Stimulated activated naive B cell treated with anti-CD40 and anti-IgM and Interleukin-4, amounts not matched to agents 10 μg/mL and 1 μg/mL and 100 μg/mL, for 72 hours (primary cell): ENCODE data around the gene SUPT3H.
"Not testable (repeated sequence)": the region's sequence is repeated elsewhere in the genome, so short reads cannot be mapped to it uniquely, and the experiment has no call there.

Experiments used
- ATAC-seq, 2 donors: fragments of 150-1000 bp; cut with Tn5 transposase; replicated peaks; 2 replicates each; pipeline ENCODE4 v1.10.0; 2021; ENCODE audit warnings: moderate library complexity in 1 of 2
- DNase-seq: peaks from one replicate; pipeline ENCODE4 v3.0.0; 2021
- H3K27ac Mint-ChIP-seq: one replicate; pipeline ENCODE4 v1.8.0; 2022; ENCODE audit warnings: mild to moderate bottlenecking, mixed read lengths
- H3K27me3 Mint-ChIP-seq, 2 donors: one replicate each; pipeline ENCODE4 v1.8.0; 2022; ENCODE audit warnings: mixed read lengths in 2 of 2
- H3K36me3 Mint-ChIP-seq, 2 donors: one replicate each; pipeline ENCODE4 v1.8.0; 2022; ENCODE audit warnings: mixed read lengths in 2 of 2, mild to moderate bottlenecking in 1 of 2
- H3K4me1 Mint-ChIP-seq, 2 donors: one replicate each; pipeline ENCODE4 v1.8.0; 2022; ENCODE audit warnings: mixed read lengths in 2 of 2, mild to moderate bottlenecking in 1 of 2
- H3K4me3 Mint-ChIP-seq, 2 donors: one replicate each; pipeline ENCODE4 v1.8.0; 2022; ENCODE audit warnings: mild to moderate bottlenecking in 2 of 2, mixed read lengths in 2 of 2, moderate library complexity in 1 of 2
- H3K9me3 Mint-ChIP-seq, 2 donors: one replicate each; pipeline ENCODE4 v1.8.0; 2022; ENCODE audit warnings: mixed read lengths in 2 of 2, mild to moderate bottlenecking in 1 of 2

Gene SUPT3H

DNA sequence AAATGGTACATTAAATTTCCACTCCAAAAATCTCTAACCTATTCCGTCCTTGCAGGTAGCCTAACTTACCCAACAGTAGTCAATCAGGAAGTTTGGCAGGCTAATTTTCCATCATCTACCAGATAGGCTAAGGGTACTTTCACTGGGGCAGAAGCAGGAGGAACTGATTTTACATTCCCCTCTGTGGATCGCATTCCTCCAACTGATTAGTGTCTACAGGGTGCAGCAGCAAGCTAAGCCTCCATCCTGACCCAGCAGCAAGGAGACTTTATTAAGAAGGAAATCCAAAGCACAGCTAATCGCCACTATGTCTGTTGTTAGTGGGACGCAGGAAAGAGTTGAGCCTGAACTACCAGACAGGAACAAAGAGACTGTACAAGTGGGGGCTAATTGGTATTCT lies 192.8 kb downstream of the SUPT3H start:
- Mint-ChIP-seq H3K36me3 (no peaks in the 10 kb centered on the region), H3K27me3 (no peaks in the 10 kb centered on the region), H3K4me3 (no peak overlapping the region), H3K4me1 (peaks cover 10 to 24% of the 10 kb centered on the region in 2 donors), H3K27ac (no peak overlapping the region), H3K9me3 (peaks cover 0 to 2% of the 10 kb centered on the region in 2 donors)
- ATAC-seq (no peak), DNase-seq (no peak)

DNA sequence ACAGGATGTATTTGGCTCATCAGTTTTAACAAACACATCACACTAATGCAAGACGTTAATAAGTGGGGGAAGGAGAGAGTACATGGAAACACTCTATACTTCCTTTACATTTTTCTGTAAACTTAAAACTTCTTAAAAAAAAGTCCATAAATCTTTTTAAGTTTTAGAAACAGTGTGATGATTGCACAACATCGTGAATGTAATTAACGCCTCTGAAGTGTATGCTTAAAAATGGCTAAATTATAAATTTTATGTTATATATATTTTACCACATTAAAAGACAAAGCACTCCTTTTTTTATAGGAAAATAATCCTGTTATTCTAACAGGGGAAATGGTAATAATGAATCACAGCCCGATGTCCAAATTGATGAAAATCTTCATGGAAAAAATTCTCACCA lies 193.7 kb downstream of the SUPT3H start:
- peaks cover 0 to 2% of the 10 kb centered on the region in 2 donors for H3K36me3 Mint-ChIP-seq
- no peak for ATAC-seq
- peaks cover 0 to 2% of the 10 kb centered on the region in 2 donors for H3K9me3 Mint-ChIP-seq
- peaks cover 10 to 24% of the 10 kb centered on the region in 2 donors for H3K4me1 Mint-ChIP-seq
- no peak overlapping the region for H3K27ac Mint-ChIP-seq
- no peaks in the 10 kb centered on the region for H3K27me3 Mint-ChIP-seq
- no peak for DNase-seq
- no peak overlapping the region for H3K4me3 Mint-ChIP-seq

DNA sequence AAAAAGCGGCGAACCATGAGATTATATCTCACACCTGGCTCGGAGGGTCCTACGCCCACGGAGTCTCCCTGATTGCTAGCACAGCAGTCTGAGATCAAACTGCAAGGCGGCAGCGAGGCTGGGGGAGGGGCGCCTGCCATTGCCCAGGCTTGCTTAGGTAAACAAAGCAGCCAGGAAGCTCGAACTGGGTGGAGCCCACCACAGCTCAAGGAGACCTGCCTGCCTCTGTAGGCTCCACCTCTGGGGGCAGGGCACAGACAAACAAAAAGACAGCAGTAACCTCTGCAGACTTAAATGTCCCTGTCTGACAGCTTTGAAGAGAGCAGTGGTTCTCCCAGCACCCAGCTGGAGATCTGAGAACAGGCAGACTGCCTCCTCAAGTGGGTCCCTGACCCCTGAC lies 201.4 kb downstream of the SUPT3H start:
- not testable (repeated sequence) for H3K9me3 Mint-ChIP-seq, H3K4me3 Mint-ChIP-seq, H3K27ac Mint-ChIP-seq, H3K4me1 Mint-ChIP-seq, DNase-seq, H3K27me3 Mint-ChIP-seq, H3K36me3 Mint-ChIP-seq, ATAC-seq

DNA sequence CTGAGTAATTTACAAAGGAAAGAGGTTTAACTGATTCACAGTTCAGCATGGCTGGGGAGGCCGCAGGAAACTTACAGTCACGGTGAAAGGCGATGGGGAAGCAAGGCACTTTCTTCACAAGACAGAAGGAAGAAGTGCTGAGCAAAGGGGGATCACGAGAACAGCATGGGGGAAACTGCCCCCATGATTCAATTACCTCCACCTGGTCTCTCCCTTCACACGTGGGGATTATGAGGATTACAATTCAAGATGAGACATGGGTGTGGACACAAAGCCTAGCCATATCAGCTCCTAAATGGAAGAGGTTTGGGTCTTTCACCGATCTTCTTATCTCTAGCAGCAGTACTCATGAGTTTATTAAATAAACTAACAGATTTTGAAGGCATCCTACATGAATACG lies 202.5 kb downstream of the SUPT3H start:
- Mint-ChIP-seq H3K4me3 (no peak overlapping the region), H3K27me3 (no peaks in the 10 kb centered on the region), H3K36me3 (peaks cover 0 to 4% of the 10 kb centered on the region in 2 donors), H3K27ac (no peak overlapping the region), H3K9me3 (peaks cover 0 to 1% of the 10 kb centered on the region in 2 donors), H3K4me1 (peaks cover 0 to 3% of the 10 kb centered on the region in 2 donors)
- ATAC-seq: no peak
- no peak for DNase-seq

DNA sequence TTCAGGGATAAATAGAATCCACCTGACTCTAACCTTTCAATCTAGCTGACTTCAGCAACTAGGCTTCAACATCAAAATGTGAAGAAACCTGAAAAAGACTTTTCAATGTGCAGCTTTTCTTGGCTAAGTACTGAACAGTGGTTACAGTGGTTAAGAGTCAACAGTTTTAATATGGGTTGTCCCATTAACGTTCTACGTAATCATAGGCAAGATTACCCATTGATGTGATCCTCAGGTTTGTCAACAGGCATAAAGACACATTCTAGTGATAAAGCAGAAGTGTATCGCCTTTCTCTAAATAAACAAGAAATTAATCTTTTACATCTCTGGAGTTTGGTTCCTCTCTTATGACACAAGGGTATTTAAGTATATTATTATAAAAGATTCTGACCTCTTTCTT lies 203.7 kb downstream of the SUPT3H start:
- ATAC-seq: no peak
- H3K9me3 Mint-ChIP-seq: peaks cover 0 to 1% of the 10 kb centered on the region in 2 donors

DNA sequence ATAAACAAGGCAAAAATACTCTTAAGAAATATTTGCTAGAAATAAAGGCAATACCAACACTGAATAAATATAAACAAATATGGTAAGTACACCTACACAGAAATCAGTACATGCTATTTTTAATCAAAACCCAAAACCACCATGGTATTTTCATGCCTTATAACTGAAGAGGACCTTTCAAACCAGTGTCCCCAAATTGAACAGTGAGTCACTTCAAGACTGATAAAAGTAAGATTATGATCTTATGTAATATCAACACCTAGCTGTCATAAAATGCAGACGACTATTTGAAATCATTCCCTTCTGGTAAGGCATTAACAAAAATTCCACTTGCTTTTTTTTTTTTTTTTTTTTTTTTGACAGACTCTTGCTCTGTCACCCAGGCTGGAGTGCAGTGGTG lies 206.4 kb downstream of the SUPT3H start:
- H3K4me1 Mint-ChIP-seq: peaks cover 0 to 3% of the 10 kb centered on the region in 2 donors
- peaks cover 0 to under 1% of the 10 kb centered on the region in 2 donors for H3K36me3 Mint-ChIP-seq

More for the DNA sequence above, 203.7 kb downstream of the SUPT3H start:
- H3K4me3 Mint-ChIP-seq: no peak overlapping the region
- peaks cover 0 to 1% of the 10 kb centered on the region in 2 donors for H3K36me3 Mint-ChIP-seq
- DNase-seq: no peak
- H3K27me3 Mint-ChIP-seq: no peaks in the 10 kb centered on the region
- H3K27ac Mint-ChIP-seq: no peak overlapping the region
- peaks cover 0 to 3% of the 10 kb centered on the region in 2 donors for H3K4me1 Mint-ChIP-seq

DNA sequence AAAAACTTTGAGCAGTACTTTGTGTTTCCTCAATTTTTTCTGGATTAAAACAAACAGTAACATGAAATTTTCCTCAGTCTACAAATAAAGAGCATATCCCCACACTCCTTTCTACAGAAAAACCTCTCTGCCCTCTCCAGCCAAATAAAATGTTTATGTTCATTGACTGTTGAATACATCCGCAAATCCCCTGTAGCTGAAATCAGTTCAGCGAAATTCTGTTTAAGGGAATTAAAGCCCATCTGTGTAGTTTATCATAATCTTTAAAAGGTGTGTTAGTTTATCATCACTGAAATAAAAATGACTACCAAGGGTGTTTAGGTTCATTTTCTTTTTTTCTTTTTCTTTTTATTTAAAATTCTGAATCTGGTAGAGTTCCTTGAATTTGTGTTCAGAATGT lies 207.4 kb downstream of the SUPT3H start:
- Mint-ChIP-seq H3K36me3 (peaks cover 3 to 4% of the 10 kb centered on the region in 2 donors), H3K4me1 (peaks cover 6% of the 10 kb centered on the region in 2 donors), H3K9me3 (no peaks in the 10 kb centered on the region), H3K27ac (no peak overlapping the region), H3K4me3 (no peak overlapping the region), H3K27me3 (no peaks in the 10 kb centered on the region)
- DNase-seq (no peak), ATAC-seq (no peak)

More for the DNA sequence above, 206.4 kb downstream of the SUPT3H start:
- ATAC-seq: no peak
- Mint-ChIP-seq H3K9me3 (no peaks in the 10 kb centered on the region), H3K27ac (no peak overlapping the region), H3K27me3 (no peaks in the 10 kb centered on the region), H3K4me3 (no peak overlapping the region)
- no peak for DNase-seq

DNA sequence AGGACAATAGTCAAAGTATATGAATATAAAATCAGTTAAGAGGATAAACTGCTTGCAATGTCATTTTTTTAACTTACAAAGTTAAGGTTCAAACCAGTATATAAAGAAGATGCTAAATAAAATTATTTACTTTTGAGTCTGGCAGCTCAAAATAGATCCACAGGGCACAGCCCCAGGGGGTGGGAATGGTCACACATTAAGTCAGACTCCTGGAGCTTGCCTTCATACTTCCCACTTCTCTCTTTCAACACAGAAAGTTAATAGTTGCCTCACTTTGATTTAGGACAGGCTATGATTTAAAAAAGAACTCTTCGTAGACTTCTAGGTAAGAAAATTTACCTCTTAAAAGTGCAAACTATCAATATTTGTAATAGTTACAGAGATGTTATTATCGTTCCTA lies 207.9 kb downstream of the SUPT3H start:
- DNase-seq (no peak), ATAC-seq (no peak)
- peaks cover 5 to 11% of the 10 kb centered on the region in 2 donors for H3K4me1 Mint-ChIP-seq
- no peaks in the 10 kb centered on the region for H3K27me3 Mint-ChIP-seq
- no peak overlapping the region for H3K27ac Mint-ChIP-seq
- no peak overlapping the region for H3K4me3 Mint-ChIP-seq
- H3K9me3 Mint-ChIP-seq: no peaks in the 10 kb centered on the region
- peaks cover 3 to 4% of the 10 kb centered on the region in 2 donors for H3K36me3 Mint-ChIP-seq

DNA sequence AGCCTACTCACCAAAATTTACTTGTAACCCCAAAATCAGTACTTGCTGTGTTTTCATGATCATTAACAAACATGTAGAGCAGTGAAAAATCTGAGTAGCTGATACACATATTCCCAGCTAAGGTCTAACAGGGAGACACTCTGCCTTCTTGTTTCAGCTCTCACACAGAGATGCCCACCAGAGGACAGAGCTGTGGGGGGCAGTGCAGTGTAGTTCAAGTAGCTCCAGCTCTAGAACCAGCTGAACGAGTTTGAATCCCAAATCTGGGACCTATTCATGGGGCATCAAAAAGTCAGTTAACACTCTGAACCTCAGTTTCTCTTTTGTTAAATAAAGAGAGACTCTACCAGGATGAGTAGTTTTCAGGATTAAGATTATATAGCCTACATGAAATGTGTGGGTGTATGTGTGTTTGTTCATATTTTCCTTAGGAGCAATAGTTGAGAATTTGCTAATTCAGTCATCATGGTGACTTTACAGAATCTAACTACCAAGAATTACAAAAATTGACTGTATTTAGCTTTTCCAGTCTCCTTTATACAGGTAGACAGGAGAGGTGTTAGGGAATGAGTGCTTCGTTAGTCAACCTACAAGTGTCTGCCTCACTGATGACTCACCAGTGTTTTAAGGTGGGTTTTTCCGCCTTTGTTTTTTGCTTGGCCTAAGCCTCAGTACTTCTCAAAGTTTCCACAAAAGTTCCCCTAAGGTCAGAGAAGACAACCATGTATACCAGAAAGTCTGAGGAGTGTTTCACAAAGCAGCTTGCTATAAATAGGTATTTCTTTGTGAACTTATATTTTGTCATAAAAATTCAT lies 213.6 kb downstream of the SUPT3H start:
- Mint-ChIP-seq H3K4me1 (peaks cover 11 to 22% of the 10 kb centered on the region in 2 donors), H3K27ac (peak overlapping the region; percentile 42), H3K36me3 (peaks cover 3 to 4% of the 10 kb centered on the region in 2 donors), H3K4me3 (peak overlapping the region in 1 of 2 donors; percentile 16), H3K9me3 (peaks cover 0 to 1% of the 10 kb centered on the region in 2 donors), H3K27me3 (no peaks in the 10 kb centered on the region)
- ATAC-seq: peak; percentile 99
- DNase-seq: peak; percentile 34

DNA sequence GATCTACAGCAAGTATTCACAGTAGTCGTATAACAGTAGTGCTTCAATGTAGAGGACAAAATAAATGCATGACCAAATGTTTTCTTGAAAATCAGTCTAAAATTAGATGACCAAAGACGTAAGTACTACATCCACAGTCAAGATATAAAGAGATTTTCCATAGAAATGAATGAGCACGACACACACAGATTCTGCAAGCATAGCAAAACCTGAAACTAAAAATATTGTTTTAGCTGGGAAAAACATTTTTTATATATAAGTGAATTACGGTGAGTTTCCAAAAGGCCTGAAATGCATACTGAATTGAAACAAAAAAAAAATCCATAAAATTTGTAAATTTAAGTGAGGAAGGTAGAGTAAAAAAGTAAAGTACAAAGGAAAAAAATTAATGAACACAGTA lies 217.4 kb downstream of the SUPT3H start:
- Mint-ChIP-seq H3K4me3 (no peak overlapping the region), H3K27me3 (no peaks in the 10 kb centered on the region)

DNA sequence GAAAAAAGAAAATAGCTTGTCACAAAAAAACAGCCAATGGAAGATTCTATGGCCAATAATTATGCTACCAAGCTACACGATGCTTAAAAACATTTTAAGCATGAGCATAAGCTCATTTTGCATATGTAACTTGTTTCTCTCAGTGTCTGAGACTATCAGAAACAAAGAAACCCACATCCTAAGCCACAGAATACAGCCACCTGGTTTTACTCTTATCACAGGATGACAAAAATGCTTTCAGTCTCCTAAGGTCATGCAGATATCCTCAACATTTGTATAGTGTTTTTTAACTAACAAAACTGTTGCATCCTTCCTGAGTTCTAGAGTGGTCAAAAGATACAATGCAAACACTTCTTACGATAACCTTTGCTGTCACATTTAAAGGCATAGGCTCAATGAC lies 221.7 kb downstream of the SUPT3H start:
- Mint-ChIP-seq H3K27ac (no peak overlapping the region), H3K4me3 (no peak overlapping the region), H3K4me1 (no peaks in the 10 kb centered on the region), H3K27me3 (no peaks in the 10 kb centered on the region), H3K36me3 (no peaks in the 10 kb centered on the region), H3K9me3 (no peaks in the 10 kb centered on the region)
- DNase-seq: no peak
- peak; percentile 76 to 87 for ATAC-seq

More for the DNA sequence above, 217.4 kb downstream of the SUPT3H start:
- Mint-ChIP-seq H3K36me3 (no peaks in the 10 kb centered on the region), H3K27ac (no peak overlapping the region), H3K9me3 (peaks cover 0 to 1% of the 10 kb centered on the region in 2 donors), H3K4me1 (peaks cover 8 to 16% of the 10 kb centered on the region in 2 donors)
- ATAC-seq (no peak), DNase-seq (no peak)

DNA sequence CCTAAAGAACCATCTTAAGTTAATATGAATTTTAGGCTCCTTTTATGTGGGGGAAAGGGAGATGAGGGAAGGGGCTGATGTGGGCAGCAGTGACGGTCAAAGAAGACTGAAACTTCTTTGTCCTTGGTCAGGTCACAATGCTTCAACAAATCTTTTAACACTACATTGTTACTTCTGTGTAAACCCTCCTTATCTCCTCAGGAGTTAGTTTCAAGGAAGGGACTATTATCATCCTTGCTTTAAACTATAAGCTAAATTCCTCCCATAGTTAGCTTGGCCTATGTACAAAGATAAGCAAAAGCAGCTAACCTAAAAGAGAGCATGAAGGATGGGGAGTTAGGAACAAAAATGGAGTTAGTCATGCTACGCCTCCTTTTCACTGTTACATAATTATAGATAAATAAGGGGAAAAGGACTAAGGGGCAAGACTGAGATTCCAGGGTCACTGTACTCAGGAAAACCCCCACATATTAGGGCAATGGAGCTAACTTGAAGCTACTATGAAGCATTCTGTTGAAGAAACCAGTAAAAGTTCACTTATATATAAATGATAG lies 222.3 kb downstream of the SUPT3H start:
- Mint-ChIP-seq H3K4me1 (no peaks in the 10 kb centered on the region), H3K27ac (no peak overlapping the region), H3K36me3 (no peaks in the 10 kb centered on the region), H3K9me3 (no peaks in the 10 kb centered on the region), H3K4me3 (no peak overlapping the region), H3K27me3 (no peaks in the 10 kb centered on the region)
- ATAC-seq: no peak
- DNase-seq: no peak

DNA sequence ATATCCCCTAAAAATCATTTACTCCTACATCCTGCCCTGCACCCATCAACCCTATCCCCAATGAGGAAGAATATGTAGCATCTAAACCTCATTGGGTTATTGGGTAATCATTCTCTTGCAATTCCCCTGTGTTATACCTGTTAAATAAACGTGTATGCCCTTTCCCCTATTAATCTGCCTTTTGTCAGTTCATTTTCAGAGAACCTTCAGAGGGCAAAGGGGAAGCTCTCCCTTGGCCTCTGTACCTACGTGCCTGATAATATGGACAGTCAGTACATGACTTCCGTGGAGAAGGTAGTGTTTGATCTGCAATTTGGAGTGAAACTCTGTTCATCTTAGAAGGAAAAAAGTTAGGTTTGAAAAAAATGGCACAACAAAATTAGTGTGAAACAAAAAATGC lies 223.1 kb downstream of the SUPT3H start:
- no peak overlapping the region for H3K27ac Mint-ChIP-seq
- no peaks in the 10 kb centered on the region for H3K27me3 Mint-ChIP-seq
- ATAC-seq: no peak
- no peaks in the 10 kb centered on the region for H3K9me3 Mint-ChIP-seq
- no peaks in the 10 kb centered on the region for H3K4me1 Mint-ChIP-seq
- no peaks in the 10 kb centered on the region for H3K36me3 Mint-ChIP-seq
- no peak for DNase-seq
- no peak overlapping the region for H3K4me3 Mint-ChIP-seq

DNA sequence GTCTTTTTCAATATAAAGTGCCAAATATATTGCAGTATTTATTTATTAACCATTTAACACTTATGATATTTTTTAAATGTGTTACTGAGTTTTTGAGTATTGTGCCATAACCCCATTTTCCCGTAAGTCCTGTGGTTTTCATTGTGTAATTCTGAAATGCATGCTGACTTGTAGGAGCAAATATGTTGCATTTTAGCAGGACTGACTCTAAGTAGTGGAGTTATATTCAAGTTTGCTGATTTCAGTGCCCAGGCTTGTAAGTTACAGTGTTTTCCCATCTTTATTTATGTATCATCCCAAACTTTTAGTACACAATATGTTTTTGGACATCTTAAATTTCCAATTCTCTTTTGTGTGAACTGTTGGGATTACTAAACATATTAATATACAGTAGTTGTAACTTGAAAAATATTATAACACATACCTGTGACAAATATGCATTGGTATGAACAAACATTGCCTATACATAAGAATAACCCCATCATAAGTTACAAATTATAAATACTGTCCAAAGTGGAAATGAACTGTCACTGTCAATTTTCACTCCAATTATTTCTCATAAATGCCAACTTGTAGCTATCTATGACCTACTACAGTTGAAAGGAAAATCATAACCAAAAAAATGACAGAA lies 228.9 kb downstream of the SUPT3H start:
- DNase-seq (no peak), ATAC-seq (no peak)
- H3K27me3 Mint-ChIP-seq: no peaks in the 10 kb centered on the region
- no peak overlapping the region for H3K27ac Mint-ChIP-seq
- peaks cover 10 to 12% of the 10 kb centered on the region in 2 donors for H3K36me3 Mint-ChIP-seq
- H3K9me3 Mint-ChIP-seq: peaks cover 5 to 14% of the 10 kb centered on the region in 2 donors
- H3K4me1 Mint-ChIP-seq: peaks cover 0 to 2% of the 10 kb centered on the region in 2 donors
- H3K4me3 Mint-ChIP-seq: no peak overlapping the region
